KG1 (cell line): ENCODE results near the gene SCD5.
"Not testable (repeated sequence)": the region's sequence is repeated elsewhere in the genome, so short reads cannot be mapped to it uniquely, and the experiment has no call there.

Experiments
- DNase-seq: peaks from one replicate; lab custom pipeline; 2025; lab: John Stamatoyannopoulos, UW

Gene SCD5

DNA sequence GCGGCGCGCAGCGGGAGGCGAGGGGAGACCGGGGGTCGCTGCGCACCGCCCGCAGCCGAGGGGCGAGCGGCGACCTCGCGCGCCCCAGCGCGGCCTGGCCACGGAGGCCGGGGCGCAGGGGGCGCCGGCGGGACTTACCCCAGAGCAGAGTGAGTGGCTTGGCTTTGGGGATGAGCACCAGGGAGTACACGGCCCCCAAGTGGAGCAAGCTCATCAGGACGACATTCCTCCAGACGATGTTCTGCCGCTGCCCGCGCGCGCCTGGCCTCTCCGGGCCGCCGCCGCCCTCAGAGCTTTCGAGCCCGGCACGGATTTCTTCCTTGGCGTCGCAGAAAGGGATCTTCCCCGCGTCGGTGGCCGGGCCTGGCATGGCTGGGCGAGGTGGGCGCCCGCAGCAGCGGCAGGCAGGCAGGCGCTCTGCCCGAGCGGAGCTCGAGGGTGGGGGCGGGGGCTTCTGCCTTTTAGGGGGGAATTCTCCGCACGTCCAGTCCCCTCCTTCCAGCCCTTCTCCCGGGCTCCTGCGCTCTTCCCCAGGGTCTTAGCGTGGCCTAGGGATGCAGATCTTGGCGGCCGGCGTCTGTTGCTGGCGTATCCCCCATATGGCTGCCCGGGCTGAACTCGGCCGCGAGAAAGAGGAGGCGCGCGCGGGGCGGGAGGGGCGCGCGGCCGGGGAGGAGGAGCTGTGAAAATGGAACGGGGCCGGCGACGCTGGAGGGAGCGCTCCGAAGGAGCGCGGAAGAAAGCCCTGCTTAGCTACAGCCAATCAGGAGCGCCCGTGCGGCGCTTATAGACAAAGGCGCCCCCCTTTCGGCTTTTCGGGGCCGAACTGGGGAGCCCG is at the start of gene SCD5:
SCD5 (minus strand) TSS at position 629 of the 838 bp plus-strand sequence; CDS start at position 370, 259 bp downstream.
- DNase-seq, result no peak

GRCh38 chr4:82842593-82842992 is 44.0 kb upstream of the SCD5 start:
- no peak for DNase-seq

GRCh38 chr4:82839624-82840023 is 41.0 kb upstream of the SCD5 start:
- DNase-seq, result no peak

- no peak for DNase-seq
Observed at GRCh38 chr4:82833696-82834313, 35.2 kb upstream of the SCD5 start.

DNA sequence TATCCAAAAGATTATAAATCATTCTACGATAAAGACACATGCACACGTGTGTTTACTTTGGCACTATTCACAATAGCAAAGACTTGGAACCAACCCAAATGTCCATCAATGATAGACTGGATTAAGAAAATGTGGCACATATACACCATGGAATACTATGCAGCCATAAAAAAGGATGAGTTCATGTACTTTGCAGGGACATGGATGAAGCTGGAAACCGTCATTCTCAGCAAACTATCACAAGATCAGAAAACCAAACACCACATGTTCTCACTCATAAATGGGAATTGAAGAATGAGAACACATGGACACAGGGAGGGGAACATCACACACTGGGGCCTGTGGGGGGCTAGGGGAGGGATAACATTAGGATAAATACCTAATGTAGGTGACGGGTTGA is 34.5 kb upstream of the SCD5 start:
- DNase-seq, result not testable (repeated sequence)

DNA sequence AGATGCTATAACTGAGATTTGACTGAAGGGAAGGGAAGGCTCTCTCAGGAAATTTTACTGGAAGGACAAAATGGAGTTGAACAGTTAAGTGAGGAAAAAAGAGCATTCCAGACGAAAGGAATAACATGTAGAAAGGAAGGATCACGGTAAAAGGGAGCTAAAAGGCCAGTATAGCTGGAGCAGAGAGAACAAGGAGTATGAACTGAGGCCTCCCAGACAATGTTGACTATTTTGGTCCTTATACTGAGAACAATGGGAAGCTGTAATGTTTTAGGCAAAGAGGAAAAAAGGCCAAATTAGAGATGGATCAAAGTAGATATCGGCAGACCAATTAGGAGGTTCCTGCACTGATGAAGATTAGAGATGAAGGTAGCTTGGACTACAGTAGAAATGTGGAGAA is 26.8 kb upstream of the SCD5 start:
- no peak for DNase-seq

- no peak for DNase-seq
Observed at GRCh38 chr4:82823062-82823461, 24.5 kb upstream of the SCD5 start.

DNA sequence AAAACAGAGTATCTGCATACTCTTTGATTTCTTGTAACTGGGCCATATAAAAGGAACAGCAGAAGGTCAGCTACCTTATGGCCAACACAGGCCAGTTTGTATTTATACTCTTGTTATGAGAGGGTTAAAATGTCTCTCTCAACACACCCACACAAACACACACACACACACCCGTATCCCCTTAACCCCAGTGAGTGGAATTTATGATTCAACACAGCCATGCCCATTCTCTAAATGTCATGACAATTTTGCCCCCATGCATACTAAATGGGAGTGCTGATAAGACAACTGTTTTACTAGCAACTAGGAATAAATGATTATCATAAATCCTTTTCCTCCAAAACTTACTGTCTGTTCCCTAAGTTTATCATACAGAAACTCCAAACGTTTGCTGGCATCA is 22.1 kb upstream of the SCD5 start:
- no peak for DNase-seq

- DNase-seq, result no peak
Observed at GRCh38 chr4:82818664-82819662, 20.4 kb upstream of the SCD5 start.

DNA sequence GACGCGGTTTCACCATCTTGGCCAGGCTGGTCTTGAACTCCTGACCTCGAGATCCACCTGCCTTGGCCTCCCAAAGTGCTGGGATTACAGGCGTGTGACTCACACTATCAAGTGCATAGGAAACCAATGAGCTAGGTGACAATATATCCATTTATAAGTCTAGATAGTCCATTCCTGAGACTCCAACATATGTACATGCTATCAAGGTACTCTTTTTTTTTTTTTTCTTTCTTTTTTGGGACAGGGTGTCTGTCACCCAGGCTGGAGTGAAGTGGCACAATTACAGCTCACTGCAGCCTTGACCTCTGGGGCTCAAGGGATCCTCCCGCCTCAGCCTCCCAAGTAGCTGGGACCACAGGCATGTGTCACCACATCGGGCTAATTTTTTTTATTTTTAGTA is 18.3 kb upstream of the SCD5 start:
- DNase-seq, result not testable (repeated sequence)

DNA sequence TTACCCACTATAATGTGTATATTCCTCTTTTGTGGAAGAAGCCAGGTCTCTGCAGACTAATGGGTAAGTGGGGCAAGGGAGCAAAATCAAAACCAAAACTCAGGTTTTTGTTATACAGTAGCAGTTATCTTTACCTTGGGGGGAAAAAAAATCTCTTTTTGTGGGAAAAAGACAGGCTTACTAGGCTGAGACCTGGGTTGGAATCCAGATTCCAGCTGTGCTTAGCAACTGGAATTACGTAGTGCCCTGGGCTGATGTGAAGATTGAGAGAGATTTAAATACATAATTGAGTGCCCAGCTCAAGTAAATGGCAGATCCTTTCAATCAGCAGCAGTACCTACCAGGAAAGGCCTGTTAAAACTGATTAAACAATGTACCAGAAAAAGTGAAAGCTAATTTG is 15.4 kb upstream of the SCD5 start:
- DNase-seq, result no peak

GRCh38 chr4:82811838-82812341 is 13.3 kb upstream of the SCD5 start:
- no peak for DNase-seq

GRCh38 chr4:82811392-82811791 is 12.8 kb upstream of the SCD5 start:
- no peak for DNase-seq

DNA sequence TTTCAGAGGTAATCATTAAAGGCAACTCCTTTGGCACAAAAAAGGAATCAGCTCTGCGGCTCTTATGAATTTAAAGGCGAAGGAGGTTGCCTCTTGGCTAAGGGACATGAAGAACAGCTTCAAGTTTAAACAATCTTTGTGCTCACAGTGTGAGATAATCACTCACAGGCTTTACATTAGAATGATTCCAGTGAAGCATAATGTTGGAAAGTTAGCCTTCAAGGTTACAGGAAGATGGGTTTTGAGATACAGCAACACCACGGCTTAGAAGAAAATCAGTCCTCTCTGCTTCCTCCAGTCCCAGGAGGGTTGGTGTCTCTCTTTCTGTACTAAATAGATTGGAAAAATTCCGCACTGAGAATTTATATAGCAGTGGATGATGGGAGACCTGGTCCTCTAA is 11.6 kb upstream of the SCD5 start:
- DNase-seq, result no peak

GRCh38 chr4:82809619-82810018 is 11.0 kb upstream of the SCD5 start:
- no peak for DNase-seq

DNA sequence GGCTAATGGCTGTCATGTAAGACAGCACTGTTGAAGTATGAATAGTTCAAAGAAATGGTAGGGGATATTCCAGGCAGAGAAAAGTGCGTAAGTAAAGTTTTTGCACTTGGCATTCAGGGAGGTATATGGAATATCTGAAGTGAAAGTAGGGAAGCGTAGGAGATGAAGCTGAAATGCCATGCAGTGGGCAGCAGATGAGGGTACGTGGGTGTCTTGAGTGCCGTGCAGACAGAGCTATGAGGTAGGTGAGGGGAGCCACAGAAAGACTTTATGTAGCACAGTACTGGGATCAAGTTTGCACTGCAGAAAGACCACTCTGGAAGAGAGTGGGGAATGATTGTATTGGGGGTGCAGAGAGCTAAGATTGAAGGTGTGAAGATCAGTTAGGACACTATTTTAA is 5.2 kb upstream of the SCD5 start:
- no peak for DNase-seq

- no peak for DNase-seq
Observed at GRCh38 chr4:82802911-82803310, 4.3 kb upstream of the SCD5 start.

- no peak for DNase-seq
Observed at GRCh38 chr4:82801910-82802521, 3.4 kb upstream of the SCD5 start.

DNA sequence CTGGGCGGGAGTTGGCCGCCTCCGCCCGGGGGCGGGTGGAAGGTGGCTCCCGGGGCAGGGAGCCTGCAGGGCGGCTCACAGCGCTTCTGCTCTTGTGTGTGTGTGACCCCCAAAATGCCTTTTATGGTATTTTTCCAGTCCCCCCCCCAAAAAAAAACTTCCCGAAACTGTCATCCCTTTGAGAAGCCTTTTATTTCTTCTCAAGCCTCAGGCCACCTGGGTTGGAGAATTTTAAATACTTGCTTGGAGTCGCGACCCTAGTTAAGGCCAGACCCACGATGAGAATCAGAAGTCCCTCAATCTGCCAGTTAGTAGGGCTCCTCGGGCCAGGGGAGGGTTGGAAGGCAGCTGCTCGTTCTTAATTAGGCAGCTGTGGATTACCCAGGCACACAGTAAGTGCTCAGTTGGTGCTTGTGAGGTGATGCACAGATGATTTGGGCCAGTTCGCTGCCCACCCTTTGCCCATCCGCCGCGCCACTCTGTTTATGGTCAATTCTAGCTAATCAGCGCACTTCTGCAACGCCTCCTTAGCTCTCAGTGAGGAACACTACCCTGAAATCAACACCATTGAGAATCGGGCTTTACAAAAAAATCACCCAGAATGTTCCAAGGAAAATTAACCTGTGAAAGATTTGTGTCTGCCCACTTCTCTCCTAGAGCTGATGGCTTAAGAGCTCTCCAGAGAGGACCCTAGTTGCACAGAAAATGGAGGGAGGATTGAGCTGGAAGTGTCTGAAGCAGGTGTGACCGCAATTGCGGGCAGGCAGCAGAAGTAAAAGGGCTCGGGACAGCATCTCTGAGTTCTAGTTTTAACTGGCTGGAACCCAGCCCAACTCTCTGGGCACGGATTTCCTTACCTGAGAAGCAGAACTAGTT is 648 bp upstream of the SCD5 start:
- DNase-seq, result no peak

DNA sequence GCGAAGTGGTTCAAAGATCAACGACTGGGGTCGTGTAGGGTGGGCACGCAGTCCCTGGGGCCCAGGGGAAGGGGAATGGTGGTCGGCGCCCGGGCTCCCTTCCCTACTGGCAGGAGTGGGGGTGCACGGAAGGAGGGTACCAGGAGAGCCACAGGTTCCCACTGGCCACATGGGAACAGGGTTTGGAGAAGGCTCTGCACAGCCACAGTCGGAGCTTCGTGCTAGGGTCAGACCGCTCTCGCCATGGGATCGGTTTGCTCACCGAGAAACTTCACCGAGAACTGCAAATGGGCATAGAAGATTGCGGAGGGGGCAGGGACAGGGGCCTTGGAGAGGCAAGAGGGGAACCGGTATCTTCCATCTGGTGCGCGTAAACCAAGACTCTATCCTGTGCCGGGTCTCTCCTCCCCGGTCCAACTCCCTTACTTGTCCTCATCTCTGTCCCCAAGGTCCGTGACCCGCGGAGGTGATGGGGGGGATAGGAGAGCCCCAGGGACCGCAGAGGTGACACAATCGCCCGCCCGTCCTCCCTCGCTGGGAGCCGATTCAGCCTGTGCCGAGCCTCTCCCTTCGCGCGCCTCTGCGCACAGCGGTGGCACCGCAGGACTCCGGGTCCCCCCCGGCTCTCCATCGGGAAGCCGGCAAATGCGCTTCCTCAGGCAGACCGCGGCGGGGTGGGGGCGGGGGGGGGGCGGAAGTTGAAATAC is 1.0 kb downstream of the SCD5 start:
- no peak for DNase-seq
